Measurements from ENCODE around the gene TMPRSS6.
"Not testable (repeated sequence)": the region's sequence is repeated elsewhere in the genome, so short reads cannot be mapped to it uniquely, and the experiment has no call there.

GRCh38 chr22:37071850-37072592, 37.5 kb downstream of the TMPRSS6 start:
- TF ChIP-seq POLR2A (IDR thresholded peaks at IDR 0.05) = not testable (repeated sequence)
- TF ChIP-seq, protein P1, sequence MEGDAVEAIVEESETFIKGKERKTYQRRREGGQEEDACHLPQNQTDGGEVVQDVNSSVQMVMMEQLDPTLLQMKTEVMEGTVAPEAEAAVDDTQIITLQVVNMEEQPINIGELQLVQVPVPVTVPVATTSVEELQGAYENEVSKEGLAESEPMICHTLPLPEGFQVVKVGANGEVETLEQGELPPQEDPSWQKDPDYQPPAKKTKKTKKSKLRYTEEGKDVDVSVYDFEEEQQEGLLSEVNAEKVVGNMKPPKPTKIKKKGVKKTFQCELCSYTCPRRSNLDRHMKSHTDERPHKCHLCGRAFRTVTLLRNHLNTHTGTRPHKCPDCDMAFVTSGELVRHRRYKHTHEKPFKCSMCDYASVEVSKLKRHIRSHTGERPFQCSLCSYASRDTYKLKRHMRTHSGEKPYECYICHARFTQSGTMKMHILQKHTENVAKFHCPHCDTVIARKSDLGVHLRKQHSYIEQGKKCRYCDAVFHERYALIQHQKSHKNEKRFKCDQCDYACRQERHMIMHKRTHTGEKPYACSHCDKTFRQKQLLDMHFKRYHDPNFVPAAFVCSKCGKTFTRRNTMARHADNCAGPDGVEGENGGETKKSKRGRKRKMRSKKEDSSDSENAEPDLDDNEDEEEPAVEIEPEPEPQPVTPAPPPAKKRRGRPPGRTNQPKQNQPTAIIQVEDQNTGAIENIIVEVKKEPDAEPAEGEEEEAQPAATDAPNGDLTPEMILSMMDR (IDR thresholded peaks at IDR 0.05) = not testable (repeated sequence)
